SU-DHL-6 (cell line): Measurements from ENCODE around the gene TMPRSS11B.
A peak's percentile ranks its signal among the peaks of the same experiment; 100 is the strongest.

Source experiments
- H2AFZ ChIP-seq: fragments of 200-600 bp; sonication (generic); 2 replicates; pipeline ENCODE4 v1.6.1; 2014; ENCODE audit warnings: low read depth, mild to moderate bottlenecking, moderate library complexity, mixed read lengths, antibody characterized with exemption, low read length; ENCODE audit not compliant: severe bottlenecking
- H3F3A ChIP-seq: fragments of 200-600 bp; shearing (Covaris generic); 2 replicates; pipeline ENCODE4 v1.6.0; 2016; ENCODE audit warnings: antibody characterized with exemption, mild to moderate bottlenecking; ENCODE audit not compliant: insufficient read depth
- H3K27ac ChIP-seq: fragments of 200-600 bp; sonication (generic); 2 replicates; pipeline ENCODE4 v1.5.1; 2016; ENCODE audit warnings: low read depth, mild to moderate bottlenecking, low read length, moderate library complexity, mixed read lengths
- H3K27me3 ChIP-seq: fragments of 200-600 bp; sonication (generic), shearing (Covaris generic); 2 replicates; pipeline ENCODE4 v1.6.0; 2014; ENCODE audit warnings: mild to moderate bottlenecking, low read length
- H3K36me3 ChIP-seq: fragments of 200-600 bp; sonication (generic); 2 replicates; pipeline ENCODE4 v1.6.1; 2014; ENCODE audit warnings: mild to moderate bottlenecking, low read length, mixed read lengths
- H3K4me2 ChIP-seq: fragments of 300-600, 200-600 bp; shearing (Covaris generic), sonication (generic); 2 replicates; pipeline ENCODE4 v1.6.0; 2014; ENCODE audit warnings: low read length, low read depth, mild to moderate bottlenecking; ENCODE audit not compliant: poor library complexity, severe bottlenecking
- H3K4me3 ChIP-seq: fragments of 200-600 bp; sonication (generic); 2 replicates; pipeline ENCODE4 v1.5.1; 2014; ENCODE audit warnings: antibody characterized with exemption, low read length, mild to moderate bottlenecking, mixed read lengths; ENCODE audit not compliant: insufficient read depth, poor library complexity, severe bottlenecking
- H3K79me2 ChIP-seq: fragments of 200-600 bp; sonication (generic); 2 replicates; pipeline ENCODE4 v1.6.1; 2014; ENCODE audit warnings: mild to moderate bottlenecking, low read length, moderate library complexity; ENCODE audit not compliant: insufficient read depth
- H3K9ac ChIP-seq: fragments of 200-600 bp; sonication (generic); 2 replicates; pipeline ENCODE4 v1.7.0; 2014; ENCODE audit warnings: mild to moderate bottlenecking, low read length
- H3K9me2 ChIP-seq: fragments of 200-600 bp; sonication (generic); replicated peaks from 2 replicates; pipeline ENCODE4 v1.6.1; 2014; ENCODE audit warnings: low read length; ENCODE audit not compliant: insufficient read depth
- H3K9me3 ChIP-seq: fragments of 200-600 bp; sonication (generic); 2 replicates; pipeline ENCODE4 v1.6.1; 2014; ENCODE audit warnings: low read length, mixed read lengths; ENCODE audit not compliant: insufficient read depth
- H4K20me1 ChIP-seq: fragments of 200-600 bp; sonication (generic); 2 replicates; pipeline ENCODE4 v1.6.1; 2014; ENCODE audit warnings: low read depth, mild to moderate bottlenecking, antibody characterized with exemption, low read length, moderate library complexity, mixed read lengths
- CTCF ChIP-seq: fragments of 200-600 bp; sonication (generic); IDR thresholded peaks from one replicate; pipeline ENCODE4 v1.5.1; 2017; ENCODE audit warnings: antibody characterized with exemption, mild to moderate bottlenecking, low read length, moderate library complexity; ENCODE audit not compliant: insufficient read depth, poor library complexity, severe bottlenecking
- EZH2phosphoT487 ChIP-seq: fragments of 200-600 bp; sonication (generic), shearing (Covaris generic); conservative IDR thresholded peaks from 2 replicates; pipeline ENCODE4 v1.6.1; 2018; ENCODE audit warnings: mild to moderate bottlenecking, antibody characterized with exemption, low read length, moderate library complexity, mixed read lengths

The TMPRSS11B gene

DNA sequence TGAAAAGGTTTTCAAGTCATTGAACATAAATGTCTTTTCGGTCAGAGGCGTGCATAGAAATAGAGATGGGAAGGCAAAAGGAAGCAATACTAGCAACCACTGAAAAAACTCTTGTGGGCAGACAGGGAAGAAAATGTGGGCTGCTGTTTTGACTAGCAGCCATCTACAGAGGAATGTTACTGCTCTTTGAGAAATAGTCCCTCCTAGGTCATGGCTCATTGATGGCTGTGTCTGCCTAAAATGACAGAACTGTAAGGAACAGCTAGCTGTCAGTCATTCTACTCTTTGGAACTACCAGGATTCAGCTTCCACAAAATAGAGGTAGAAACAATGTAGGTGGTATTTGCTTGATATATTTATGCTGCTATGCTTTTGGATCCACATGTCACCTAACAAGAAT lies 26.9 kb upstream of the TMPRSS11B start:
- Histone ChIP-seq H3F3A (no peaks in the 10 kb centered on the region), H2AFZ (no peak overlapping the region), H3K9me2 (no peaks in the 10 kb centered on the region), H4K20me1 (no peaks in the 10 kb centered on the region), H3K4me2 (no peak overlapping the region), H3K9me3 (no peaks in the 10 kb centered on the region), H3K9ac (no peak overlapping the region), H3K79me2 (no peaks in the 10 kb centered on the region), H3K27me3 (no peaks in the 10 kb centered on the region), H3K27ac (no peak overlapping the region), H3K4me3 (no peak overlapping the region), H3K36me3 (no peaks in the 10 kb centered on the region)
- TF ChIP-seq EZH2phosphoT487 (no peak), CTCF (no peak)

- no peaks in the 10 kb centered on the region for H3F3A ChIP-seq
- H4K20me1 ChIP-seq, result no peaks in the 10 kb centered on the region
- H3K27ac ChIP-seq, result no peak overlapping the region
- H3K79me2 ChIP-seq, result no peaks in the 10 kb centered on the region
- no peaks in the 10 kb centered on the region for H3K9me3 ChIP-seq
- no peak overlapping the region for H3K4me3 ChIP-seq
- no peaks in the 10 kb centered on the region for H3K27me3 ChIP-seq
- H2AFZ ChIP-seq, result no peak overlapping the region
- TF ChIP-seq CTCF (peak; percentile 28), EZH2phosphoT487 (no peak)
- no peaks in the 10 kb centered on the region for H3K9me2 ChIP-seq
- H3K36me3 ChIP-seq, result no peaks in the 10 kb centered on the region
- H3K9ac ChIP-seq, result no peak overlapping the region
- H3K4me2 ChIP-seq, result no peak overlapping the region
These were observed 26.4 kb upstream of the TMPRSS11B start for GRCh38 chr4:68271851-68272357.

DNA sequence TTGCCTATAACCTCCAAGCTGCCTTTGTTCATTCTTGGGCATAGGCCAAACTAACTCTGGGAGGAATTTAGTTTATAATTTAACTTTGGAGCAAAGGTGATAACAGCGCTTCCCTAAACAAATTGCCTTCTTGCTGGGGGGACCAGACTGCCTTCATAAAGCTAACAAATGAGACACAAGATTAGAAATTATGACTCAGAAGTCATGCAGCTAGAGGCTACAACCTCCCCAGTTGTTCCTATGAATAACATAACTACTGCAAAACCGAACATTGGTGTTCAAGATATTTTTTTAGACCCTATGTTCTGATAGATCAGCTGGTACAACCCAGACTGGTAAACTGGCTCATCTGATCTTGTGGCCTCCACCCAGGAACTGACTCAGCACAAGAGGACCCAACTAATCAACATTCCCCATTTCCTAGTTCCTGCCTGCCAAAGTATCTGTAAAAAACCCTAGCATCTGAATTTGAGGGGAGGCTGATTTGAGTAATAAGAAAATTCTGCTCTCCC lies 22.0 kb upstream of the TMPRSS11B start:
- H3K36me3 ChIP-seq, result no peaks in the 10 kb centered on the region
- no peaks in the 10 kb centered on the region for H3K9me3 ChIP-seq
- no peaks in the 10 kb centered on the region for H3K27me3 ChIP-seq
- no peak overlapping the region for H2AFZ ChIP-seq
- no peaks in the 10 kb centered on the region for H3K79me2 ChIP-seq
- no peak overlapping the region for H3K4me3 ChIP-seq
- H3K9me2 ChIP-seq, result no peaks in the 10 kb centered on the region
- no peaks in the 10 kb centered on the region for H4K20me1 ChIP-seq
- H3K27ac ChIP-seq, result no peak overlapping the region
- H3K9ac ChIP-seq, result no peak overlapping the region
- no peak overlapping the region for H3K4me2 ChIP-seq
- TF ChIP-seq CTCF, result no peak
- no peak for TF ChIP-seq EZH2phosphoT487
- no peaks in the 10 kb centered on the region for H3F3A ChIP-seq
